ENCODE measurements around the gene EYA3. TPM values are rescaled to one million over a fixed set of nuclear protein-coding genes. Genes with fewer than 3 reads are reported as not detected.

EYA3 gene
- total RNA-seq, 3 donors from 2014 or later = 26.6 to 29.6 (median 28.1) TPM

DNA sequence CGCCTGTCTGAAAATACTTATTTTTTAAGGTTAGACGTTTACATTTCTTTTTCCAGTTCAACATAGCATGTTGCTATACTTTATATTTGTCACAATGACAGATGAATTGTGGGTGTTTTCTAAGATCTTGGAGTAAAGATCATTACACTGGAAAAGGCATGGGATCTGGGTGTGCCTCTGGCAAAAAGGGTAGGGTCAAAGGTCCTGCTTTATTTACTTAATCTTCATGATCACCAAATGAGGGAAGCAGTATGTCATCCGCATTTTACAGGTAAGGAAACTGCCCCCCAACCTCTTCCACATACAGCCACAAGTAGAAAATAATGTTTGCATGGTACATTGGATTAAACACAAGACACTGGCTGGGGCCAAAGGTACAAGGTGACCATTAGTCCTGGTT is 166.1 kb downstream of the EYA3 start:
- Mint-ChIP-seq H3K27me3 (ENCODE audit: low read depth) (peaks cover 3% of the 10 kb centered on the region), H3K36me3 (ENCODE audit: insufficient read depth) (no peaks in the 10 kb centered on the region), H3K4me3 (no peak overlapping the region), H3K9me3 (no peaks in the 10 kb centered on the region), H3K4me1 (ENCODE audit: low read depth) (no peaks in the 10 kb centered on the region)
- ATAC-seq (no peak), DNase-seq (no peak)

Other genes with a start within 250 kb of the EYA3 start
- 10 to 100 TPM in 1 of 3 donors, 1 to 10 TPM in 2; 7.5 to 14.2 (median 9.9) TPM for gene THEMIS2, start 216.1 kb downstream of the EYA3 start, total RNA-seq
- gene RPA2, start 174.0 kb downstream of the EYA3 start, total RNA-seq = 100 to 1,000 TPM; 126 to 136 (median 130) TPM
- gene SMPDL3B, start 153.6 kb downstream of the EYA3 start, total RNA-seq = under 1 TPM; 0.16 to 0.43 (median 0.22) TPM
- 1 to 10 TPM; 6.8 to 8.3 (median 7.0) TPM for gene XKR8, start 128.6 kb downstream of the EYA3 start, total RNA-seq
- 1 to 10 TPM in 2 of 3 donors, under 1 TPM in 1; 0.96 to 3.4 (median 1.3) TPM for gene PTAFR, start 88.1 kb upstream of the EYA3 start, total RNA-seq
- 100 to 1,000 TPM in 1 of 3 donors, 10 to 100 TPM in 2; 91.5 to 103 (median 99.4) TPM for gene DNAJC8, start 144.4 kb upstream of the EYA3 start, total RNA-seq
- gene ATP5IF1, start 147.5 kb upstream of the EYA3 start, total RNA-seq = 100 to 1,000 TPM; 110 to 121 (median 114) TPM
- 10 to 100 TPM; 21.4 to 38.3 (median 27.3) TPM for gene SESN2, start 170.9 kb upstream of the EYA3 start, total RNA-seq
- 10 to 100 TPM; 11.6 to 14.7 (median 11.7) TPM for gene MED18, start 240.4 kb upstream of the EYA3 start, total RNA-seq